Activated CD4-positive, alpha-beta T cell treated with anti-CD3 and anti-CD28 coated beads, Interleukin-2, Interleukin-4, amounts not matched to agents 100 ng/mL and 50 ng/mL, durations not matched to agents 16 hours and 8 hours (primary cell): ENCODE measurements around the gene RADIL.
A peak's percentile ranks its signal among the peaks of the same experiment; 100 is the strongest.

ENCODE experiments used
- DNase-seq: peaks from one replicate; pipeline ENCODE4 v3.0.0-alpha.2; 2020; ENCODE audit warnings: low spot score

RADIL gene

GRCh38 chr7:4792537-4793126, 90.9 kb downstream of the RADIL start:
- DNase-seq, result no peak

GRCh38 chr7:4791738-4792536, 91.6 kb downstream of the RADIL start:
- peak; percentile 77 for DNase-seq

- no peak for DNase-seq
Observed at GRCh38 chr7:4791101-4791737, 92.3 kb downstream of the RADIL start.

GRCh38 chr7:4790516-4790991, 93.0 kb downstream of the RADIL start:
- no peak for DNase-seq

- DNase-seq, result no peak
Observed at GRCh38 chr7:4790078-4790465, 93.4 kb downstream of the RADIL start.

GRCh38 chr7:4789194-4790077, 94.1 kb downstream of the RADIL start:
- DNase-seq, result no peak

GRCh38 chr7:4788627-4789189, 94.8 kb downstream of the RADIL start:
- no peak for DNase-seq

GRCh38 chr7:4787947-4788626, 95.4 kb downstream of the RADIL start:
- DNase-seq, result no peak

GRCh38 chr7:4787541-4787940, 96.0 kb downstream of the RADIL start:
- no peak for DNase-seq

GRCh38 chr7:4786015-4786414, 97.5 kb downstream of the RADIL start:
- no peak for DNase-seq

- no peak for DNase-seq
Observed at GRCh38 chr7:4785371-4785770, 98.1 kb downstream of the RADIL start.

GRCh38 chr7:4784799-4785198, 98.7 kb downstream of the RADIL start:
- no peak for DNase-seq

- DNase-seq, result no peak
Observed at GRCh38 chr7:4783762-4784351, 99.7 kb downstream of the RADIL start.

GRCh38 chr7:4783292-4783652, 100.2 kb downstream of the RADIL start:
- DNase-seq, result no peak

GRCh38 chr7:4782333-4783291, 100.9 kb downstream of the RADIL start:
- DNase-seq, result no peak

GRCh38 chr7:4781366-4782069, 102.0 kb downstream of the RADIL start:
- no peak for DNase-seq

- no peak for DNase-seq
Observed at GRCh38 chr7:4779118-4779517, 104.4 kb downstream of the RADIL start.

- peak; percentile 44 for DNase-seq
Observed at GRCh38 chr7:4775848-4776623, 107.5 kb downstream of the RADIL start.
